Activated CD4-positive, alpha-beta T cell treated with anti-CD3 and anti-CD28 coated beads, Interleukin-2, Interleukin-6, amounts not matched to agents 100 ng/mL and 50 ng/mL, durations not matched to agents 16 hours and 8 hours (primary cell): ENCODE measurements around the gene NEGR1.

Experiments used
- DNase-seq: peaks from one replicate; pipeline ENCODE4 v3.0.0-alpha.2; 2020

NEGR1 gene

GRCh38 chr1:71834601-71835441 is 447.5 kb downstream of the NEGR1 start:
- DNase-seq, result no peak

- DNase-seq, result no peak
These were observed 450.7 kb downstream of the NEGR1 start for GRCh38 chr1:71831646-71832045.

DNA sequence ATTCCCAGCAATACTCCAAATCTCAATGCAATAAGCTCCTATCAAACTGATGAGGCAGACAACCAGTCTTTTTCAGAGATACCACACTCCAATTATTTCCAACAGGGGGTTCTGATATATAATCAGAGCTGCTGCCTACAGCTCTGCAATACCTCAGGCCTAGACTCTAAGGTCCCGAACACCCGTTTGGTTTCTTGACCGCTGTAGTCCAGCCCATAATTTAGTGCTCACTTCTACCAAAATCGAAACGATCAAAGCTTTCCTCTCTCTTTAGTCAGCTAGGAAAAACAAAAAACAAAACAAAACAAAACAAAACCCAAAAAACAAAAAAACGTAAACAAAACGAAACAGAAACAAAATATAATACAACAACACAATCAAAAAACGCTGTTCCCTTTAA is 453.0 kb downstream of the NEGR1 start:
- DNase-seq, result no peak

GRCh38 chr1:71828431-71829012 is 453.8 kb downstream of the NEGR1 start:
- DNase-seq, result no peak

GRCh38 chr1:71823708-71824305 is 458.5 kb downstream of the NEGR1 start:
- DNase-seq, result no peak

DNA sequence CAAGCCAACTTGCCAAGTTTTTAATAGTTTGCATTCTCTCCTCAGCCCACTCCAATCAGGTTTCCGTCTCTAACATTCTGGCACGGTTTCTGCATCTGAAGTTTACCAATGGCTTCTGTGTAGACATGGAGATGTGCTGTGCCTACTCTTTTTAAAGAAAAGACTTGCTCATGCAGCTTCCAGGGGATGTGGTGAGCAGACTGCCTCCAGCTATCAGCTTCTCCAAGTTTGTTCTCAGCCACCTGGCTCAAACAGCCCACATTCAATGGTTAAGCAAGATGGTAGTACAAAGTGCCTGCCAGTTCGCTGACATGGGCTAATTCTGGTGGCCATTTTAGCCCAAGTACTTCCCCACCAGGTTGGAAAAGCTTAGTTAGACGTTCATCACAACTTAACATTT is 465.3 kb downstream of the NEGR1 start:
- DNase-seq, result no peak

- no peak for DNase-seq
These were observed 473.3 kb downstream of the NEGR1 start for GRCh38 chr1:71809085-71809484.

- no peak for DNase-seq
These were observed 478.2 kb downstream of the NEGR1 start for GRCh38 chr1:71804140-71804539.

- no peak for DNase-seq
These were observed 486.3 kb downstream of the NEGR1 start for GRCh38 chr1:71796006-71796405.

DNA sequence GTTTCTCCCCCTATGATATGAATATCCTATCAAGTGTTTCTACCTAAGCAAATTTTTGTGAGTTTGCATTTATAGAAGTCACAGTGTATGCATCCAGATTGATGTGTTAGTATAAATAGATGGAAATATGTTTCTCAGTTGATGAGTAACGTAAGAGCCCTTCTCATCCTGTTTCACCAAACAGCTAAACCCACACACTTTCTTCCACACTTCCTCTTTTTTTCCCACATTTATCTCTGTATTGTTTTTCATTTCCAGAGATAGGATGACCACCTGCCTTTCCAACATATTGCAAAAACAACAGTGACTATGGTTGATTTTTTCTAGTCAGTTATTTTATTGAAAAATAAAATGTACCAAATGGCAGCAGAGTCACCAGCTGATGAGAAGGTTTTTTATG is 490.1 kb downstream of the NEGR1 start:
- DNase-seq, result no peak

DNA sequence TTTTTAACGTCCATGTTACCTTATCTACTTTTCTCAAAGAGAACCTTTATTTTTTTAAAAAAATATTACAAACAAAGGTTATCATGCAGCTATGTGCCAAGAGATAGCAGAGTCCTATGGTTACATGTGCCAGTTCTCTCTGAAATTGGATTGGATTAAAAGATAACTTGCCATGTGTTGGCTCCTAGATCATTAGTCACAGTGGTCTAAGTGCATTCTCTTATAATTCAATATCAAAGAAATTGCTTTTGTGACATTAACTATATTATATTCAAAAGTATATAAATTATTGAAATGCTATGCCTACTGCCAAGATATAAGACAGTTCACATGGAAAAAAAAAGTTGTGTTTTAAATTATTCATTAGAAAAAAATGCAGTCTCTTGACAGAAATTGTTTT is 494.2 kb downstream of the NEGR1 start:
- DNase-seq, result no peak

DNA sequence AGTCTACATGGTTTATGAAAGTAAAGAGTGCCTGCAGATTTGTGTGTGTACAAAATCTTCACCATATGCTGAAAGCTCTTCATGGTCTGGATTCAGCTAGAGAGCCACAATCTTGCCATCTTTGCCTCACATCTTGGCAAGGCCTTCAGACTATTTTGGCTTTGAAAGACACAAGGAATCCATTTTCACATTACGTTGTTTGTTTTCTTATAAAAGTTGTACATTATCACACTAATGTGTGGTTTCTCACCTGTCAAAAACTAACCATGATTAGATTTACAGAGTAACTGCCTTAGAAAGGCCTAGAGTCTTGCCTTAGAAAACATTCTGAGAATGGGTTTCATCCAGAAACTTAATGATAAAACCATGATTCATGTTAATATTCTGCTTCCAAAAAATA is 494.6 kb downstream of the NEGR1 start:
- no peak for DNase-seq

DNA sequence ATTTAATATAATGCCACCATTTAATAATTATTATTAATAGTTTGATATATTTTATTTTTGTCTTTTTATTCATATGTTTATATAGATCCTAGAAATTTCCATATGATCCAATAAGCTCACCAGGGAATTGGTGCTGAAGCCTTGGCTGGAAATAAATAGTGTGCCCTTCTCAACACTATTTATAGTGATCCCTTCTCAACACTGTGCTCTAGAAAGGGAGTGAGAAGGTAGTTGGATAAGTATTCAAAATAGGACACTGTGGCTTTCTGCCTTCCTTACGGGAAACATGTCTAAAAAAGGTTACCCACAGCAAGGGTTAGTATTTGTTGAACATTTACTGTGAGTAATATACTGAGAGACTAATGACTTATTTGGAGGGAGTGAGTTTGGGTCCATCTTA is 496.1 kb downstream of the NEGR1 start:
- no peak for DNase-seq

DNA sequence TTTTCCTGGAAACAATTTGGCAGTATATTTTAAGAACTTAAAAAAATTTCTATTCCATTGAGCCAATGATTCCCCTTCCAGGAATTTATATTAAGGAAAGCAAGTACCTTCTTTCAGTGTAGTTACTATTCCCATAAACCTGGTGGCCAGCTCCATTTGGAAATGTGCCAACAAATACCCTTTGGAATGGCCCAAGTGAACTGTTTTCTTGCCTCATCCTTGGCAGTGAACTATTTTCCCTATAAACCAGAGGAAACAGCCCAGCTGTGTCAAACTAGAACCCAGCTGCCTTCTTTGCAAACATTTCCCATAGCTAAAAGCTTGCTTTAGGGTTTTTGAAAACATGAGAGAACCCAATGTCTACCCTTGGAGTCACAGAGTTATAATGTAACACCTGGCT is 496.9 kb downstream of the NEGR1 start:
- DNase-seq, result no peak

DNA sequence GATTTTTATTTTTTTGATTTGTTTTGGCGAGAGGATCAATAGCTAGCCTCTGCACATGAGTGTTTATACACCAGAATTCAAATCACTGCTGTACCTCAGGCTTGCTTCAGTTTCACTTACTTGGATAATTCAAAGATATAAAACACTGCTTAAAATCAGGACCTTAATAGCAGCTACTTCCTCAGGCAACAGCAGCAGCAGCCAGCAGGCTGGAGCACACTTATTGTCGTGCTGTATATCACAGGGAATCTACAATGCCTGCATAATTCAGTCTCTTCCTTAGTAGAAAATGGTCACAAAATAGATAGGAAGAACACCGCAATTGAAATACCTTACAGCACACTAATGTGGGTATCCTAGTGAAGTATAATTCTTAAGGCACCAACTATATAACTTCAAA is 497.3 kb downstream of the NEGR1 start:
- DNase-seq, result no peak

DNA sequence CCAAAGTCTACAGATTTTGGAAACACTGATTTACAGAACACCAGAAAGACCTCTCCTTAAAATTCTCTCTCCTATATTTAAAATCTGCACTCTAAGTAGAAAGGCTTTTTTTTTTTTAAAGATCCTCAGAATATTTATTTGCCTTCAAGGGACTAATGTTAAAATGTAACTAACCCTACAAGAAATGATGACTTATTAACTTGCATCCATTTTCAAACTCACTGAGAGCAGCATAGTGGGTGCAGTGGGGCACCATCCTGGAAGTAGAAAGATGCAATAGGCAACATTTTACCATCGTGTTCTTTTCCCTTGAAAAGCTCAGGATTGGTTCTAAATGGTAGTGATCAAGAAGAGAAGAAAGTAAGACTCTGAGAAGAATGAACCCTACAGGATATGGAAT is 498.1 kb downstream of the NEGR1 start:
- no peak for DNase-seq

- DNase-seq, result no peak
These were observed 499.3 kb downstream of the NEGR1 start for GRCh38 chr1:71783071-71783470.

DNA sequence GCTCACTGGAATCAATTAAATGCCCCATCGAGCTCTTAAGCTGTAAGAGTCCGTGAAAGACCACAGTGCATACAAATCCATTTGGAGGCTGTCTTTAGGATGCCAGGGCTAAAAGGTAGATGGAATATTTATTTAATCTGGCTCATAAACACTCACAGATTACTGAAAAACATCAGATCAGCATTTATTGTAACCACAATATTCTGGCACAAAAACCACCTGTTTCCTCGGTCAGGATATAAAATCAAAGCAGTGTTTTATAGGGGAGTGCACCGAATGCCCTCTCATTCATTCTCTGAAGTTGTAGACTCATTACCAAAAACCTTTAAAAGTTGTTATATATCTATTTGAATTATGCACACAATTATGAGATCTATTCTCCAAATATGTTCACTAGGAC is 500.9 kb downstream of the NEGR1 start:
- no peak for DNase-seq

DNA sequence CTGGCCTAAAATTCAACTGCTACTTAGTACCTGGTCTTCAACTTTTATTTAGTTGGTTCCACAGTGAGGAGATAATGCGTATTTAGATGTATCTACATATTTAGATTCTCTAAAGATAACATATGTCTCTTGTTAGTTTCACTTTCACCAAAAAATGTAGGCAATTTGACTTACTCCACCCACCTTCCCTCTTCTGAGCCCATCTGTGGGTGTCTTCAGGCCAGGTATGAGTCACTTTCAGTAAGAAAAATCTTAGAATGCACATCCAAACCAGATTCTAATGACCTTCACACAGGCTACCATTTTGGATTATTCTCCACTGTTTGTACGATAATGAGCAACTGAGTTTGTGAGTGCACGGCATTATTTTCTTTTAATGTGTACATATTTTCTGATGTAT is 501.7 kb downstream of the NEGR1 start:
- DNase-seq, result no peak

DNA sequence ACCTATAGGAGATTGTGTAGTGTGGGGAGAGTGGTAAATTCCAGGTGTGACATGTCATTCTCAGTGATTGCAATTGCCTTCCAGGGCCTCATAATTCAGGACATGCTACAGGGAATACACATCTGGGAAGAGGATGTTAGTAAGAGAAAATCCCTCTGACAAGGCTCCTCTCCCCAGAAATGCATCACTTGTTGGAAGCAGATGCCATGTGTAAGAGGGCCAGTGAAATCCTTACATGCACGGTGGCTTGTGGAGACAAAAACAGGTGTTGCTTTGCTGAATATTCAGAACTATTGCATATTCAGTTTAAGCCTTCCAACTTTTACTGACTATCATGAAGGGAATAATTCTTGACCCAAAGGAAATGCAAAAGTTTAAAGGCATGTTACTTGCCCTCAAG is 503.4 kb downstream of the NEGR1 start:
- no peak for DNase-seq

DNA sequence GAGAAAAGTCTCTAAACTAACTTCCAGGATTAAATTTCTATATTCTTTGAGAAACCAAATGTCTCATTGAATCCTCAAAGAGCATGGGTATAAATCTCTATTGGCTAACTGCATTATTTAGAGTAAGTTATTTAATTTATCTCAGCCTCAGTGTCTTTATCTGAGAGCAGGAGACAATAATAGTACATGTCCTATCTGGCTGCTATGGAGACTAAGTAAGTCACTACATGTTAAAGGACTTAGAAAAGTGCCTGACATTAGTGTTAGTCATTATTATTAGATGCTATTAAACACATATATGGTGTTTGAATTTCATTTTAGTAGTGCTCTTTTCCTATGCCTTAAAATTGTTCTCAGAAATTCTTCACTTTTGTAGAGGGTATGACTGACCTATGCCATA is 505.2 kb downstream of the NEGR1 start:
- DNase-seq, result no peak

- no peak for DNase-seq
These were observed 507.6 kb downstream of the NEGR1 start for GRCh38 chr1:71774705-71775104.

GRCh38 chr1:71770121-71770520 is 512.2 kb downstream of the NEGR1 start:
- DNase-seq, result no peak

- DNase-seq, result no peak
These were observed 515.6 kb downstream of the NEGR1 start for GRCh38 chr1:71766748-71767147.
